ENCODE results near the gene SIPA1L3.

Gene SIPA1L3

DNA sequence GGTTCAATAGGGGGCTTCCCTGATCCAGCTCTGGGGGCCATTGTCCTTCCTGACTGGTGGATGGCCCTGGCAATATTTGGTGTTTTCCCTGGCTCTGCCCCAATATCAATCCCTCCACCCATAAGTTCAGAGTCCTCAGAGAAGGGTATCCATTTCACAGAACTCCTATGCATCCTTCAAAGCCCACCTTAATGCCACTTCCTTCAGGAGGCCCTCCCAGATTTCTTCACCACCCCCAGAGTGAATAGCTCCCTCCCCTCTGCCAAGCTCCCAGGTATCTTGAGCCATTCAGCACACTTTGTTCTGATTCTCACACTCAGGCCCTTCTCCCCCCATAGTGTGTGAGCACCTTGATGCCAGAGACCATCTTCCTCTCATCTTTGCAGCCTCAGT, 343.4 kb downstream of the SIPA1L3 start:
- H3K4me2 ChIP-seq (ENCODE audit: low read depth, low read length, poor library complexity, severe bottlenecking) = no peak overlapping the region

DNA sequence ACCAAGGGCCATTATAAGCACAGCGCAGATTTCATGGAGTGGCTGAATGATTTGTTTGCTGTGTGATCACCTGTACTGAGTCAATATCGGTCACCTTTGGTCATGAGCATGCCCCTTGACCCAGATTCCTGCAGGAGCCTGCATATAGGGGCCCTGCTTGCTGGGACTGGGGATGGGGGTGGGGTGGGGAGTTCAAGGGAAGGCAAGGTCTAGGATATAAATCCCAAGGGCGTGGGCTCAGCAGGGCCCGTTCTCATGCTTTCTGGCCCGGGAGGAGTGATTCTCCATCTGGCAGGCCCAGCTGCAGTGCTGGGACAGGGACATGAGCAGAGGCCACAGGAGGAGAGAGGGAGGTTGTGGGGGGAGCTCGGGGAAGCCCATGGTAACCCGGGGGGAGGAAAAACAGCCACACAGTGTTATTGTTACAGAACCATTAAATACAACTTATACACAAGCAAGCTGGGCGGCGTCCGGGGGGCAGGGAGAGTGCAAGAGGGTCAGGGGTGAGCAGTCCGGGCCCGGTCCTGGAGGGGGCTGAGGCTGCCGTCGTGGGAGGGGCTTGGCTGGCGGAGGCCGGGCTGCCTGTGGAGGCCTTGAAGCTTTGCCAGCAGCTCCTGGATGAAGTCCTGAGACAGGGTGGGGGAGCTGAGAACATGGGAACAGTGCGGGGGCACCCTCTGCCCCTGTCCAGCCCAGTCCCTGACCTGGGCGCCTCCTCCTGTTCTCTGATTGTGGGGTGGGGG, 344.0 kb downstream of the SIPA1L3 start:
- Histone ChIP-seq H4K20me1 (ENCODE audit: low read depth, low read length) (no peaks in the 10 kb centered on the region), H3K36me3 (ENCODE audit: low read length) (no peaks in the 10 kb centered on the region), H3K27me3 (ENCODE audit: low read length) (no peaks in the 10 kb centered on the region), H3K9ac (ENCODE audit: low read length) (no peak overlapping the region), H2AFZ (ENCODE audit: low read depth, low read length, severe bottlenecking) (no peak overlapping the region), H3K27ac (ENCODE audit: low read depth, low read length) (no peak overlapping the region), H3K9me2 (replicated peaks; ENCODE audit: insufficient read depth, low read length) (no peaks in the 10 kb centered on the region), H3K4me3 (ENCODE audit: insufficient read depth, low read length, poor library complexity, severe bottlenecking) (no peak overlapping the region), H3K79me2 (ENCODE audit: insufficient read depth, low read length) (no peaks in the 10 kb centered on the region), H3K9me3 (ENCODE audit: insufficient read depth, low read length) (no peaks in the 10 kb centered on the region), H3F3A (ENCODE audit: insufficient read depth) (no peaks in the 10 kb centered on the region), H3K4me2 (ENCODE audit: low read depth, low read length, poor library complexity, severe bottlenecking) (no peak overlapping the region)
- TF ChIP-seq EZH2phosphoT487 (conservative IDR thresholded peaks at IDR 0.05; ENCODE audit: low read length) = no peak
- TF ChIP-seq, protein P1, sequence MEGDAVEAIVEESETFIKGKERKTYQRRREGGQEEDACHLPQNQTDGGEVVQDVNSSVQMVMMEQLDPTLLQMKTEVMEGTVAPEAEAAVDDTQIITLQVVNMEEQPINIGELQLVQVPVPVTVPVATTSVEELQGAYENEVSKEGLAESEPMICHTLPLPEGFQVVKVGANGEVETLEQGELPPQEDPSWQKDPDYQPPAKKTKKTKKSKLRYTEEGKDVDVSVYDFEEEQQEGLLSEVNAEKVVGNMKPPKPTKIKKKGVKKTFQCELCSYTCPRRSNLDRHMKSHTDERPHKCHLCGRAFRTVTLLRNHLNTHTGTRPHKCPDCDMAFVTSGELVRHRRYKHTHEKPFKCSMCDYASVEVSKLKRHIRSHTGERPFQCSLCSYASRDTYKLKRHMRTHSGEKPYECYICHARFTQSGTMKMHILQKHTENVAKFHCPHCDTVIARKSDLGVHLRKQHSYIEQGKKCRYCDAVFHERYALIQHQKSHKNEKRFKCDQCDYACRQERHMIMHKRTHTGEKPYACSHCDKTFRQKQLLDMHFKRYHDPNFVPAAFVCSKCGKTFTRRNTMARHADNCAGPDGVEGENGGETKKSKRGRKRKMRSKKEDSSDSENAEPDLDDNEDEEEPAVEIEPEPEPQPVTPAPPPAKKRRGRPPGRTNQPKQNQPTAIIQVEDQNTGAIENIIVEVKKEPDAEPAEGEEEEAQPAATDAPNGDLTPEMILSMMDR (IDR thresholded peaks at IDR 0.05; ENCODE audit: insufficient read depth, low read length, poor library complexity, severe bottlenecking) = no peak

More for the DNA sequence above, 343.4 kb downstream of the SIPA1L3 start:
- no peaks in the 10 kb centered on the region for H4K20me1 ChIP-seq (ENCODE audit: low read depth, low read length)
- H3K36me3 ChIP-seq (ENCODE audit: low read length) = no peaks in the 10 kb centered on the region
- no peak overlapping the region for H2AFZ ChIP-seq (ENCODE audit: low read depth, low read length, severe bottlenecking)
- no peak for TF ChIP-seq EZH2phosphoT487 (conservative IDR thresholded peaks at IDR 0.05; ENCODE audit: low read length)
- TF ChIP-seq, protein P1 (IDR thresholded peaks at IDR 0.05; ENCODE audit: insufficient read depth, low read length, poor library complexity, severe bottlenecking) = no peak
- H3K79me2 ChIP-seq (ENCODE audit: insufficient read depth, low read length) = no peaks in the 10 kb centered on the region
- H3K9me3 ChIP-seq (ENCODE audit: insufficient read depth, low read length) = no peaks in the 10 kb centered on the region
- H3K4me3 ChIP-seq (ENCODE audit: insufficient read depth, low read length, poor library complexity, severe bottlenecking) = no peak overlapping the region
- H3K27ac ChIP-seq (ENCODE audit: low read depth, low read length) = no peak overlapping the region
- H3K27me3 ChIP-seq (ENCODE audit: low read length) = no peaks in the 10 kb centered on the region
- H3F3A ChIP-seq (ENCODE audit: insufficient read depth) = no peaks in the 10 kb centered on the region
- no peaks in the 10 kb centered on the region for H3K9me2 ChIP-seq (replicated peaks; ENCODE audit: insufficient read depth, low read length)
- no peak overlapping the region for H3K9ac ChIP-seq (ENCODE audit: low read length)

DNA sequence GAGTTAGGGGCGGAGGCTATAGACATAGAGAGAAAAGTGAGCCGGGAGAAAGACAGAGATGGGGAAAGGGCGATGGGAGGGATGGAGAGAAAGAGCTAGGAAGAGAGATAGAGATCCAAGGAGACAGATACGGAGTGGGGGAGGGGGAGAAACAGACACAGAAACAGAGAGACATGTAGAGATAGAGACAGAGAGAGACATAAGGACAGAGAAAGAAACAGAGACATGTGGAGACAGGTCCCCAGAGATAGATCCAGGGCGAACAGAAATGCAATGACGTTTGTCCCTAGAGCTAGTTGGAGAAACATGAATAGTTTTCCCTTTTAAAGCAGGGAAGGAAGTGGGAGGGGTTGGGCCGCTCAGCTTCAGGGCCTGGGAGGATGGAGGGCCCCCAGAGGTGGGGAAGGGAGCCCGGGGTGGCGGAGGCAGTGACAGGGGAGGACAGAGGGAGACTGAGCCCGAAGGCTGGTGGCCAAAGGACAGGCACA, 344.6 kb downstream of the SIPA1L3 start:
- H3K9me3 ChIP-seq (ENCODE audit: insufficient read depth, low read length) = no peaks in the 10 kb centered on the region
- H3F3A ChIP-seq (ENCODE audit: insufficient read depth) = no peaks in the 10 kb centered on the region
- no peak overlapping the region for H3K27ac ChIP-seq (ENCODE audit: low read depth, low read length)
- H3K36me3 ChIP-seq (ENCODE audit: low read length) = no peaks in the 10 kb centered on the region
- no peaks in the 10 kb centered on the region for H3K79me2 ChIP-seq (ENCODE audit: insufficient read depth, low read length)
- H3K4me3 ChIP-seq (ENCODE audit: insufficient read depth, low read length, poor library complexity, severe bottlenecking) = no peak overlapping the region
- TF ChIP-seq, protein P1 (IDR thresholded peaks at IDR 0.05; ENCODE audit: insufficient read depth, low read length, poor library complexity, severe bottlenecking) = no peak
- TF ChIP-seq EZH2phosphoT487 (conservative IDR thresholded peaks at IDR 0.05; ENCODE audit: low read length) = no peak
- H3K9me2 ChIP-seq (replicated peaks; ENCODE audit: insufficient read depth, low read length) = no peaks in the 10 kb centered on the region
- H3K4me2 ChIP-seq (ENCODE audit: low read depth, low read length, poor library complexity, severe bottlenecking) = no peak overlapping the region
- no peak overlapping the region for H3K9ac ChIP-seq (ENCODE audit: low read length)
- H2AFZ ChIP-seq (ENCODE audit: low read depth, low read length, severe bottlenecking) = no peak overlapping the region
- H4K20me1 ChIP-seq (ENCODE audit: low read depth, low read length) = no peaks in the 10 kb centered on the region
- H3K27me3 ChIP-seq (ENCODE audit: low read length) = no peaks in the 10 kb centered on the region

Data from SU-DHL-6 (cell line).